Fibroblast of pulmonary artery (primary cell): ENCODE data around the gene BMI1.

ENCODE experiments used
- DNase-seq: peaks from one replicate; pipeline ENCODE4 v3.0.0-alpha.2; 2010; ENCODE audit warnings: low read depth
- H3K4me3 ChIP-seq: replicated peaks from 2 replicates; pipeline ENCODE4 v1.5.1; 2011; ENCODE audit warnings: low read depth, mild to moderate bottlenecking, control low read depth, low read length, moderate library complexity
- CTCF ChIP-seq: IDR thresholded peaks from 2 replicates; pipeline ENCODE4 v1.5.1; 2011; ENCODE audit warnings: mild to moderate bottlenecking, control low read depth, low read length, inconsistent platforms; ENCODE audit errors: missing control alignments

BMI1 gene

GRCh38 chr10:22319547-22319979 is 1.3 kb upstream of the BMI1 start:
- TF ChIP-seq CTCF, result no peak
- no peak for DNase-seq
- H3K4me3 ChIP-seq, result no peak overlapping the region

DNA sequence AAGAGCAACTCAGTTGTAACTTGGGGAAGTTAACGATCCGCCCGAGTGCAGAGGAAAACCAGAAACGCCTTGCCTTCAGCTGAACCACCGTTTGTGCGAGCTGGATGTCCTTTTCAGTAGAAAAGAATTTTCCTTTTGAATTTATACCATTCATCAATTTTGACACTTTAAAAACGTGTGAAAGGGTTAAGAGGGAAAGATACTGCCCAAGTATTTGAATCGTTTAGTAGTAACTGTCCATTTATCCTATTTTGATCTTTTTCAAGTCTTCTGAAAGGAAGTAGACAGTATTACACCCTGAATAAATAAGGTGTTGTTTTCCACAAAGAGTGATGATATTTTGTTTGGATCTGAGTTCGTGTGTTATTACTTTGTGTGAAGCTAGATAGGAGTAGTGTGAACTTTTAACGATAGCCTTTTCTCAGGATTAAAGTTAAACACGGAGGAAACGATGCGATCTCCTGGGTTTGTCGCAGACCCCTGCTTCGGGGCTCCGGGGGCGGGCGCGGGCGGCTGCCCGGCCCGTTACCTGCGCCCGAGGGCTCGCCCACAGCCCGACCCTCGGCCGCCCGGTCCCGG is 830 bp upstream of the BMI1 start:
- no peak for DNase-seq
- TF ChIP-seq CTCF, result no peak
- peak overlapping the region; percentile 54 for H3K4me3 ChIP-seq

- no peak for TF ChIP-seq CTCF
- DNase-seq, result peak; percentile 80
- peak overlapping the region; percentile 65 for H3K4me3 ChIP-seq
Measured at GRCh38 chr10:22321156-22321923, 441 bp downstream of the BMI1 start.

DNA sequence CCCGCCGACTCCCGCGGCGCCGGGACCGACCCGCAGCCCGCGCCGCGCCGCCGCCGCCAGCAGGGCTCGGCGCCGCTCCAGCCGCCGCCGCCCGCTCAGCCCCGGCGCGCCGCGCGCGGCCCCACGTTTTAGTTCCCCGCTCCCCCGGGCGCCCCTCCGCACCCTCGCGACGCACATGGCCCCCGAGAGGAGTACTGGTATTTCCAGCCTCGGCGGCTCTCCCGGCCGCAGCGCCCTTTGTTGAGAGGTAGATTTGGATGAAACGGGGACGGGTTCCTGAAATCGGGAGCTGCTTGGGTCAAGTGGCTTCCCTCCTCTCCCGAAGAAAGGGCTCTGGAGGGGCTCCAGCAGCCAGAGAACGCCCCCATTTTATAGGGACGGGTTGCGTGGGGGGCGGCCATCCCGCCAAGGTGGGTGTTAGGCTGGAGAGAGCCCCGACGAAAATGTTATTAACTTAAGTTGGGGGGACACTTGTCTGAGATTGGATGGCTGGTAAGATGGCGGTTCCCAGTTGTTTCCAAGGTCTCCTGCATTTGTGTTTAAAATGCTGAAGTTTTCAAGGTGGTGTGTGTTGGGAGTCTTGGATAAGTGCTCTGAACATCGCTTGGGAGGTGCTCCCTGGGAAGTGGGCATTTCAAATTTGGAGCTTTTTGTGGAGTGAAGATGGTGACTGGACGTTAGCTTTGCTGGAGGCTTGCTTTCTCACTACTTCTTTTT is 1.2 kb downstream of the BMI1 start:
- no peak for DNase-seq
- peak overlapping the region; percentile 69 for H3K4me3 ChIP-seq
- no peak for TF ChIP-seq CTCF

GRCh38 chr10:22322641-22323160 is 1.8 kb downstream of the BMI1 start:
- DNase-seq, result no peak
- no peak for TF ChIP-seq CTCF
- peak overlapping the region; percentile 69 for H3K4me3 ChIP-seq

GRCh38 chr10:22323538-22324305 is 2.8 kb downstream of the BMI1 start:
- DNase-seq, result no peak
- no peak overlapping the region for H3K4me3 ChIP-seq
- TF ChIP-seq CTCF, result no peak
